GM19395 (cell line): ENCODE data around the gene TXNL4A.

Experiments
- ATAC-seq: cut with Tn5 transposase; IDR thresholded peaks from one replicate; pipeline ENCODE4 v1.9.1; 2021; ENCODE audit warnings: mild to moderate bottlenecking, moderate library complexity; ENCODE audit not compliant: unreplicated experiment

TXNL4A gene

GRCh38 chr18:79921984-79922965 is 66.1 kb downstream of the TXNL4A start:
- ATAC-seq, result no peak
